Spleen (tissue), 3 donors: ENCODE results near the gene MYH15.

Experiments used
- POLR2A ChIP-seq, 3 donors: fragments of 450-650 bp; IDR thresholded peaks; one replicate each; pipeline ENCODE4 v1.5.1; 2017; ENCODE audit warnings: antibody characterized with exemption in 3 of 3, mild to moderate bottlenecking in 1 of 3
- POLR2AphosphoS5 ChIP-seq, 3 donors: sonication (generic); formaldehyde crosslinking; IDR thresholded peaks; one replicate each; pipeline ENCODE4 v1.5.1; 2017; ENCODE audit warnings: antibody characterized with exemption in 3 of 3

- no peak for TF ChIP-seq POLR2A (IDR thresholded peaks at IDR 0.05)
- no peak for TF ChIP-seq POLR2AphosphoS5 (IDR thresholded peaks at IDR 0.05)
These were observed 37.9 kb upstream of the MYH15 start for GRCh38 chr3:108548304-108548703.
